D341Med (cell line): Measurements from ENCODE around the gene DBNL.

Experiments used
- DNase-seq: peaks from one replicate; pipeline ENCODE4 v3.0.0; 2012; ENCODE audit warnings: low spot score

Gene DBNL

GRCh38 chr7:44062180-44062902 lies 17.8 kb downstream of the DBNL start:
- peak; percentile 14 for DNase-seq

GRCh38 chr7:44062903-44063295 lies 18.4 kb downstream of the DBNL start:
- peak; percentile 17 for DNase-seq

GRCh38 chr7:44063547-44063893 lies 19.0 kb downstream of the DBNL start:
- no peak for DNase-seq

- DNase-seq = no peak
Measured at GRCh38 chr7:44063894-44064651, 19.6 kb downstream of the DBNL start.

GRCh38 chr7:44064791-44065430 lies 20.4 kb downstream of the DBNL start:
- DNase-seq = no peak

GRCh38 chr7:44065431-44066110 lies 21.1 kb downstream of the DBNL start, which contains the start of gene PGAM2:
TSS of gene PGAM2 (minus strand) at chr7:44065567. CDS start at chr7:44065529, 38 bp downstream.
- no peak for DNase-seq

GRCh38 chr7:44066111-44066460 lies 21.6 kb downstream of the DBNL start:
- DNase-seq = no peak

- no peak for DNase-seq
Measured at GRCh38 chr7:44066494-44067063, 22.1 kb downstream of the DBNL start.

- no peak for DNase-seq
Measured at GRCh38 chr7:44067064-44067951, 22.8 kb downstream of the DBNL start.

- DNase-seq = no peak
Measured at GRCh38 chr7:44068054-44068453, 23.6 kb downstream of the DBNL start.

GRCh38 chr7:44071726-44072363 lies 27.3 kb downstream of the DBNL start:
- DNase-seq = no peak

- DNase-seq = peak; percentile 78
Measured at GRCh38 chr7:44072364-44073231, 28.1 kb downstream of the DBNL start.

GRCh38 chr7:44073664-44074348 lies 29.3 kb downstream of the DBNL start:
- DNase-seq = no peak

GRCh38 chr7:44074349-44074695 lies 29.8 kb downstream of the DBNL start:
- DNase-seq = no peak

- no peak for DNase-seq
Measured at GRCh38 chr7:44075296-44076075, 31.0 kb downstream of the DBNL start.

- DNase-seq = no peak
Measured at GRCh38 chr7:44076101-44076895, 31.8 kb downstream of the DBNL start.

GRCh38 chr7:44077061-44077460 lies 32.6 kb downstream of the DBNL start:
- no peak for DNase-seq

- no peak for DNase-seq
Measured at GRCh38 chr7:44077681-44078091, 33.2 kb downstream of the DBNL start.
